Stimulated activated CD8-positive, alpha-beta memory T cell treated with anti-CD3 and anti-CD28 coated beads, Interleukin-2, amount 100 ng/mL, for 1 hour (primary cell): Measurements from ENCODE around the gene TMEM190.

Source experiments
- DNase-seq, 2 donors: peaks; one replicate each; pipeline ENCODE4 v3.0.0-alpha.2; 2020; ENCODE audit warnings: low read depth in 2 of 2

TMEM190 gene

GRCh38 chr19:55352040-55352439 lies 24.6 kb upstream of the TMEM190 start:
- DNase-seq: no peak

- DNase-seq: no peak
Measured at GRCh38 chr19:55352549-55353145, 24.0 kb upstream of the TMEM190 start.

- no peak for DNase-seq
Measured at GRCh38 chr19:55353356-55353802, 23.2 kb upstream of the TMEM190 start.

GRCh38 chr19:55353803-55354697 lies 22.6 kb upstream of the TMEM190 start:
- peak in 1 of 2 donors; percentile 39 for DNase-seq

GRCh38 chr19:55354698-55355212 lies 21.9 kb upstream of the TMEM190 start, which contains the start of gene COX6B2:
TSS of gene COX6B2 (minus strand) at chr19:55354719. CDS start at chr19:55354521, 198 bp downstream.
- no peak for DNase-seq

GRCh38 chr19:55355213-55355821 lies 21.3 kb upstream of the TMEM190 start:
- no peak for DNase-seq

- no peak for DNase-seq
Measured at GRCh38 chr19:55358493-55358892, 18.1 kb upstream of the TMEM190 start.

- no peak for DNase-seq
Measured at GRCh38 chr19:55358943-55359908, 17.4 kb upstream of the TMEM190 start.

GRCh38 chr19:55360902-55361301 lies 15.7 kb upstream of the TMEM190 start:
- DNase-seq: no peak

- no peak for DNase-seq
Measured at GRCh38 chr19:55362174-55362989, 14.2 kb upstream of the TMEM190 start.

GRCh38 chr19:55362990-55363716 lies 13.5 kb upstream of the TMEM190 start, which contains the start of gene GARIN5B:
TSS of gene GARIN5B (minus strand) at chr19:55363260. CDS start at chr19:55363066, 194 bp downstream.
- DNase-seq: no peak

- DNase-seq: no peak
Measured at GRCh38 chr19:55365245-55365644, 11.4 kb upstream of the TMEM190 start.

- DNase-seq: no peak
Measured at GRCh38 chr19:55365964-55366363, 10.7 kb upstream of the TMEM190 start.

- DNase-seq: no peak
Measured at GRCh38 chr19:55366790-55367189, 9.8 kb upstream of the TMEM190 start.

- no peak for DNase-seq
Measured at GRCh38 chr19:55368106-55368505, 8.5 kb upstream of the TMEM190 start.

- no peak for DNase-seq
Measured at GRCh38 chr19:55368701-55369563, 7.7 kb upstream of the TMEM190 start.

GRCh38 chr19:55369653-55370304 lies 6.8 kb upstream of the TMEM190 start:
- DNase-seq: no peak
